HG03469 (cell line): ENCODE data around the gene PSMA3.
A peak's percentile ranks its signal among the peaks of the same experiment; 100 is the strongest.
"Not testable (repeated sequence)": the region's sequence is repeated elsewhere in the genome, so short reads cannot be mapped to it uniquely, and the experiment has no call there.

Experiments
- ATAC-seq: cut with Tn5 transposase; IDR thresholded peaks from one replicate; pipeline ENCODE4 v1.9.1; 2021; ENCODE audit warnings: mild to moderate bottlenecking, moderate library complexity, moderate number of reproducible peaks; ENCODE audit not compliant: unreplicated experiment

PSMA3 gene

GRCh38 chr14:58244556-58245387 lies at the start of gene PSMA3:
TSS of gene PSMA3 (plus strand) at chr14:58244843. CDS start at chr14:58244921, 78 bp downstream.
- peak; percentile 74 for ATAC-seq

DNA sequence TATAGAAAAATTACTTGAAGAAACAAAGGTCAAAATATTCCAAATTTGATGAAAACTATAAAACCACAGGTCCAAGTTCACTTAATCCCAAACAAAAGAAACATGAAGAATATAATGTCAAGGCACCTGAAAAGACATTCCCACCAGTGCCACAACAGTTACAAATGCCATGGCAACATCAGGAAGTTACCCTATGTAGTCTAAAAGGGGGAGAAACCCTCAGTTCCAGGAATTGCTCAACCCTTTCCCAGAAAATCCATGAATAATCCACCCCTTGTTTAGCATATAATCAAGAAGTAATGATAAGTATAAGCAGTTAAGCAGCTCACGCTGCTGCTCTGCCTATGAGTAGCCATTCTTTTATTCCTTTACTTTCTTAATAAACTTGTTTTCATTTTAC lies 48.4 kb upstream of the PSMA3 start:
- ATAC-seq: no peak

DNA sequence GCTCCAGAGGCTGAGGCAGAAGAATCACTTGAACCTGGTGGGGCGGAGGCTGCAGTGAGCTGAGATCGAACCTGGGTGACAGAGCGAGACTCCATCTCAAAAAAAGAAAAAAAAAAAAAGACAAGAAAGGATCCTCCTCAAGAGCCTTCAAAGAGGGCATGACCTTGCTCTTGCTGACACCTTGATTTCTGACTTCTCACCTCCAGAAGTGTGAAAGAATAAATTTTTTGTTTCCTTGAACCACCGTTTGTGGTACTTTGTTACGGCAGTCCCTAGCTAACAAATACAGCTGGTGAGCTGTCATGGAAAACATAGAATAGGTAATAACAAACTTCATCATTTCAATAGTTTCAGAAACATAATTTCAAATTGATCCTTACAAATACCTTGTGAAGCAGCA lies 46.6 kb upstream of the PSMA3 start:
- ATAC-seq: no peak

- ATAC-seq: peak; percentile 92
These were observed 44.7 kb upstream of the PSMA3 start, which contains the start of gene ACTR10 for GRCh38 chr14:58199726-58200479. TSS of gene ACTR10 (plus strand) at chr14:58200149. CDS start at chr14:58200218, 69 bp downstream.

DNA sequence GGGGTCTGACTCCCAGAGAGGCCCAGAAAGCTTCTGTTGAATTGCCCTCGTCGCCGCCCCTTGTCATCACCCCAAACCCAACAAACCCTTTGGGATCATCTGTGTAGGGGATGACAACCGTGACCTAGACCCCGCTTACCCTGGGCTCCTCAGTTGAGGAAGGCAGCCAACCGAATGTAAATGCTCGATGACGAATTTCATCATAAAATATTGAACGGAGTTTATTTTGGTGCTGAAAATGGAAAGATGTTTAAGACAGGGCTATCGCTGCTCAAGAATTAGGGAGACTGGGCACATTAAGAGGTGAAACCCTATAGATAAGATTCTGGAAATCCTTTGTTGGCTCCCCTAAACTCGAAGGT lies 44.2 kb upstream of the PSMA3 start:
- ATAC-seq: no peak

GRCh38 chr14:58200846-58201245 lies 43.8 kb upstream of the PSMA3 start:
- ATAC-seq: no peak

DNA sequence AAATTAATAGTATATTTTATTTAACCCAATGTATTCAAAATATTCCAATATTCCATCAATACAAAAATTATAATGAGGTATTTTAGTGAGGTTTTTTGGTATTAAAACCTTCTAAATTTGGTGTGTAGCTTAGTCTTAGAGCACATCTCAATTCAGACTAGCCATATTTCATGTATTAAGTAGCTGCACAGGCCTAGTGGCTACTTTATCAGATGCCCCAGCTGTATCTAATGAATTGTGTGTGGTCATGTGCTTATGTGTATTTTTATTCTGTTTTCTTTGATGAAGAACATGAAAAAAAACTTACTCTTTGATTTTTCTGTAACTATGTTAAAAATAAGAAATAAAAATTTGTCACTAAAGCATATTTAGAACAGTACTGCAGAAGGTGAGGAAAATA lies 31.5 kb upstream of the PSMA3 start:
- no peak for ATAC-seq

DNA sequence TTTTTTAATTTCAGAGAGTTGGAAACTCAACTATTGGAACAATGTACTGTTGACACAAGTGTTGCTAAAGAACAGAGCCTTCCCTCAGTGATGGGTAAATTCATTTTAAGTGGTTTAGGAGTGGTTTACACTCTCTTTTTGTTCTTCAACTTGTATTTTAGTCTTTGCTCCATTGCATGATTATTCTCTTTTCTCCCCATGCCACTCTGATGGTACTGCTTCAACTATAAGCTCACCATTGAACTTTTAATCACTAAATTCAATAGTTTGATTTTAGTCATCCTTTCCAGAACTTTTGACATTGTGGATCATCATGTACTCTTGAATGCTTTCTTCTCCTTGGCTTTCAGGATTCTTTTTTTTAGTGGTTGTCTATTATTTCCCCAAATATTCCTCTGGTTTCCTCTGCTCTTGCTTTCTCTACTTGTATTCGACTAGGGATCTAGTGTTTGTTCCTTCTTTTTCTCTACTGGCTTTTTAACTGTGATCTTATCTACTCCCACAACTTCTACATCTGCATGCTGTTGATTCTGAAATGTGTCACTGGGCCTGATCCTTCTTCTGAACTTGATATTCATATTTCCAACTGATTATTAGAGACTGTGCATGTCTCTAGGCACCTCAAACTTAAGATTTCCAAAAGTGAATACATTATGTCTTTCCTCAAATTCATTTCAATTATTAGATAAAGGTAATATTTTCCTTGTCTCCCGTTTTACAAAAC lies 29.3 kb upstream of the PSMA3 start:
- no peak for ATAC-seq

GRCh38 chr14:58216544-58216943 lies 28.1 kb upstream of the PSMA3 start:
- no peak for ATAC-seq

DNA sequence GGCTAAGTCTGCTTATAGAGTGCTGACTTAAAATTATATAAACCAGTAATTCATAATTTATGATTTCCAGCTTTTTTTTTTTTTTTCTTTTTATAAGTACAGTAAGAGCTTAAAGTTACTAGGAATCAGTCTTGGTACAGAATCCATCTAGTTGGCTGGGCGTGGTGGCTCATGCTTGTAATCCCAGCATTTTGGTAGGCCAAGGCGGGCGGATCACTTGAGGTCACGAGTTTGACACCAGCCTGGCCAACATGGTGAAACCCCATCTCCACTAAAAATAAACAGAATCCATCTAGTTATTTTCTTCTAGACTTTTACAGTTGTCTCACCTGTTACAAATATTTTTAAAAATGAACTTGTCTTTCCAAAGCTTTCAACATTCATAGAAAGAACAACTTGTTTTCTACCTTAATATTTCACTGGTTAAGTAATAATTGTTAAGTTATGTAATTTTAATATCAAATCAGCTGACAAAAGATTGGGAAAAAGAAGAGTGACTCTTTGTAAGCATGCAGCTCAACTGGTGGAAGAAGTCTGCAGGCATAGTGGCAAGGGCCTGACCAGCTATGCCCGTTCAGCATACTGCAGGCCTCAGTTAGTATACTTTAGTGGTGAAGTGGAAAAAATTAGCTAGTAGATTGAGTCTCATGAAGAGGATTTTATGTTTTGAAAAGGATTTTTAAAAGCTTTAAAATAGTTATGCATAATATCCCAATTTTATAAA lies 17.4 kb upstream of the PSMA3 start:
- no peak for ATAC-seq

GRCh38 chr14:58238252-58239243 lies 6.1 kb upstream of the PSMA3 start:
- no peak for ATAC-seq

DNA sequence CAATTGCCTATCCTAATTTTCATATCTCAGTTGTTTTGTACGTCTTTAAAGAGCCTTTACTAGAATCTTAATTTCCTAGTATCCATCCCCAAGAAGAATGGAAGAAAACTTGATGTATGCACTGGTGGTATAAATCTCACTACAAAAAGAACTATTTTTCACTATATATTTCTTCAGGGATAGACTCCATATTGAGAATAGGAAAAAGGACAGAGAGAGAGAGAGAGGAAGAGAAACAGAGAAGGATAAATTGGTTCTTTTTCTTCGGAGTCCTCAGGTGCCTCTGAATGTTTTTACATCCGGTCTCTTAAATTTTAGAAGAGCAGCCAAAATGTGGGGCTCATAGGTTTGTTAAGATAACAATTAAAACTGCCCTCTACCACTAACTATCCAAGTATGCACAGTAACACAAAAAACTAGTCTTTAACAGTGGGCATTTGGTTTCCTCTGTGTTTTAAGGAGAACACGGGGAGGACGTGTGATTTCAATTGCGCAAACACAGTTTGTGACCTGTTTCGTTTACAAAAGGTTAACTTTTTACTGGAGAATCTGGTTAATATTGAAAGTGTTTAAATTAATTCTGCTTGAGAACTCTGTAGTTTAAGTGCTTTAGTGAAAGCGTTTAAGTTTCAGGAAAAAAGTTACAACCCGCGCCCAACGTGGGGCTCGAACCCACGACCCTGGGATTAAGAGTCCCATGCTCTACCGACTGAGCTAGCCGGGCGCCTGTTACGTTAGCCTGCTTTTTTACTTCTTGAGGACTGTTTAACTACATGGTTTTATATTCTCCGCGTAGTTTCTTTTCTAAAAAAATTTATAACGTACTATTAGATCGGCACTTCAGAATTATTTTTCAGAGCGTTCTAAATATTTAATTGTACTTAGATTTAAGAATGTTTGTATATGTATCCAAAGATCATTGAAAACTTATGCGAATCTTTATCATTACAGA lies 5.1 kb upstream of the PSMA3 start:
- no peak for ATAC-seq

DNA sequence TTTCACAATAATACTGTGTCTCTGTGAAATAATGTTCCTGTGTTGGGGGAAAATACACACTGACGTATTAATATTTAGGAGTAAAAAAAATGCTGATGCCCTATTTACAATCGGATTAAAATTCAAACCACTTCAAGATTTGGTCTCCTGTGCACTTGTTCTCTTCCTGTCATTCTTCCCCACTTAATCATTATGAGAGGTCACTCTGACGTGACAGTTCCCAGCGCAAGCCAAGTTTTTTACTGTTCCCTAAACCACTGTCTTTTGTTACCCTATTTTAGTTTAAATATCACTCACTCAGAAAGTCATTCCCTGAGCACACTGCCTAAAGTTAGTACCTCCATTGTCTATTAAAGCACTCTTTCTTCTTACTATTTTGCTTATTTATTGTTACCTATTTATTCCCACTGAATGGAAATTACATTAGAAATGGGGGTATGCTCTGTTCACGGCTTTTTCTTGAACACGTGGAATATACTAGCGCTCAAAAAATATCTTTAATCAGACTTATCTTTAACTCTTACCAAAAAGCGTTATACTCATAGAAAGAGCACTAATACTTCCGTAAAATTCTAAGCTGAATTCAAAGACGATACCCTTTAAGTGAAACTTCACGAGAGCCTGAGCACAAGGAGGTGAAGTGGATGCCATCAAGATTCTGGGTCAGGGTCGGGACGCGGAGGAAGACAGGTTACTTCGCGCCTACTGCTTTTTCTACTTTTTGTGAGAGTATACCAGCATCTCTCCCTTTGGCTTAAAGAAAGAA lies 670 bp upstream of the PSMA3 start:
- ATAC-seq: peak; percentile 23

DNA sequence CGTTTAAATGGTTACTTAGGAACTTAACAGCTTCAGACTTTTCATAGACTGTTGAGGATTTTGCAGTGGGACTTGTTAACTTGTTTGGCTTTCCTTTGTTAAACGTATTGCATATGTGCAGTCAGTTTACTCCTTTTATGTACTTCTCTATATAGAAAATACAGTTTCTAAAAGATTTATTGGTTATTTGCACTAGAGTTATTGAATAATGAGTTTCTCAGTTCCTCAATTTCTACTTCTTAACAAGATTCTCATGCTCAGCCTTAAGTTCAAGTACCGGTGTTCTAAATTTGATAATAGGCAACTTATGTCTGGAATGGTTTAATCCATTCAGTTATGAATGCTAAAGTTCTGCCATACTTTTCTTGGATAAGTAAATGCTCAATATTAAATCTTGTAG lies 919 bp downstream of the PSMA3 start:
- no peak for ATAC-seq

GRCh38 chr14:58249611-58250010 lies 5.0 kb downstream of the PSMA3 start:
- ATAC-seq: no peak

DNA sequence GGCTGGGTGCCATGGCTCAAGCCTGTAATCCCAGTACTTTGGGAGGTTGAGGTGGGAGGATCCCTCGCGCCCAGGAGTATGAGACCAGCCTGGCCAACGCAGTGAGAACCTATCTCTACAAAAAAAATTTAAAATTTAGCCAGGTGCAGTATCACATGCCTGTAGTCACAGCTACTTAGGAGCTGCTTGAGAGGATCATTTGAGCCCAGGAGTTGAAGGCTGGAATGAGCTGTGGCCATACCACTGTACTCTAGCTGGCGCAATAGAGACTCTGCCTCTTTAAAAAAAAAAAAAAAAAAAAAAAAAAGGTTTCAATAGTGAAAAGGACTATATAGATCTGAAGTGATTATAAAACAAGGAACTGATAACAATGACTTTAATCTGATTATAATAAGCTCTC lies 13.5 kb downstream of the PSMA3 start:
- ATAC-seq: no peak

DNA sequence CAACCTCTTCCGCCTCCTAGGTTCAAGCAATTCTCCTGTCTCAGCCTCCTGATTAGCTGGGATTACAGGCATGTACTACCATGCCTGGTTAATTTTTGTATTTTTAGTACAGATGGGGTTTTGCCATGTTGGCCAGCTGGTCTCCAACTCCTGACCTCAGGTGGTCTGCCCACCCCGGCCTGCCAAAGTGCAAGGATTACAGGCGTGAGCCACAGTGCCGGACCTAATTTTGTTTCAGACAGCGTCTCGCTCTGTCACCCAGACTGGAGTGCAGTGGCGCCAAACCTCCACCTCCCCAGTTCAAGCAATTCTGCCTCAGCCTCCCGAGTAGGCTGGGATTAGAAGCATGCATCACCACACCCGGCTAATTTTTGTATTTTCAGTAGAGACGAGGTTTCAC lies 17.4 kb downstream of the PSMA3 start:
- ATAC-seq: not testable (repeated sequence)

- ATAC-seq: no peak
These were observed 20.8 kb downstream of the PSMA3 start for GRCh38 chr14:58265401-58265800.
